ENCODE measurements around the gene PBX3.

The PBX3 gene

GRCh38 chr9:125953314-125954019, 206.3 kb downstream of the PBX3 start:
- DNase-seq: no peak

DNA sequence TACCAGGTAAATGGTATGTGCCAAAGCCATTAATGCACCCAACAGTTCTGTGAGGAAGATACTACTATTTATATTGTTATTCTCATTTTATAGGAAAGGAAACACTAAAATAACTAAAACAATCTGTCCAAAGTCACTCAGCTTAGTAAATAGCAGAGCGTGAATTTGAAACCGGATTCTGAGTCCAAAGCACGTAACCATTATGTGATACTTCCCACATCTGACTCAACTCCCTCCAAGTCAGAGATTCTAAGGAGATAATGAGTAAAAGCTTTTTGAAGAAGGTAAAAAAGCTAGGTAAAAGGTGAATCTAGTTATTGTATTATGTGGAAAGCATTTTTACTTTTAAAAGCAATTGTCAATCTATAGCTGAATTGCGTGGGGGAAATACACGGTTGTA, 208.9 kb downstream of the PBX3 start:
- no peak for DNase-seq

DNA sequence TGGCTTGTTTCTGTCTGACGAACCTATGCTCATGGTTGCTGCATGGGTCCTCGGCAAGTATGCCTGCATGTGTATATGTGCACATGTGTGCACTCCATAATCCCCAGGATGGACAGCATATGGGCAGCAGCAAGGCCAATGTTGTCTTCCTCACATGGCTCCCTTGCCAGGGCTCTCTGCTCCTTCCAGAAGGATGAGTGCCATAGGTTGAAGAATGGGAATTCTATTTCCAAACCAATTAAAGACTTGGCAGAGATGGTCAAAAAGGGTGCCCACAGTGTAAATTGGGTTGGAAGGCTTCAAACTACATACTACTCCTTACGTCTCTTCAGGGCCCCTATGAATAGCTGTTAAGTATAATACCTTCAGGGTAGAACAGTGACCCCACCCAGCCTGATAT, 212.1 kb downstream of the PBX3 start:
- no peak for DNase-seq

- no peak for DNase-seq
Observed at GRCh38 chr9:125959951-125960619, 212.9 kb downstream of the PBX3 start.

DNA sequence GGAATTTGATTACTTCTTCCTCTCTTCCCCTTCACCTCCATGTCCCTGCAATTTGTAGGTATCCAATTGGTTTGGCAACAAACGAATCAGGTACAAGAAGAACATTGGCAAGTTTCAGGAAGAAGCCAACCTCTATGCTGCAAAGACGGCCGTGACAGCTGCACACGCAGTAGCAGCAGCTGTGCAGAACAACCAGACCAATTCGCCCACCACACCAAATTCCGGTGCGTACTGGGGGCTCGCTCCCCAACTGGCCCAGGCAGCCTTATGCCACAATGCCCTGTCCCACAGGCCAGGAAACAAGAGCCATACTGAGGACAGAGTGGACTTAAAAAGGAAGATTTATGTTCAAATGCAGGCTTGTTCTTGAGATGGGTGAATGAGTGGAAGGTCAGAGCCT, 213.5 kb downstream of the PBX3 start:
- DNase-seq: no peak

GRCh38 chr9:125961072-125961471, 213.9 kb downstream of the PBX3 start:
- no peak for DNase-seq

DNA sequence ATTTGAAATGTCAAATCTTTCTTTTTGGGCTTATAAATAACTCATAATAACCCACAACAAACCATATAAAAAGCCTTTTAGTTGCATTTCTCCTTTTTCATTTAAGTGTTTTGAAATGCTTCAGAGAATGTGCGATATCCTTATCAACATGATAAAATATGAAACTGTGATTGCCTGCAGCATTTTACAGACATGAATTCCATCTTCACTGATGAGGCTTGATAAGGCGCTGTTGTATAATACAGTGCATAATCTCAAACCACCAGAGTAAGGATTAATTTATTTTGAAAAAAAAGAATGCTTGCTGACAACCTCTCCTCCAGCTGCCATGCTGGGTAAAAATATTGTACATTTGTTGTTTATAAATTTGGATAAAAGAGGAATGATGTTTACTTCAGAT, 216.8 kb downstream of the PBX3 start:
- DNase-seq: no peak

DNA sequence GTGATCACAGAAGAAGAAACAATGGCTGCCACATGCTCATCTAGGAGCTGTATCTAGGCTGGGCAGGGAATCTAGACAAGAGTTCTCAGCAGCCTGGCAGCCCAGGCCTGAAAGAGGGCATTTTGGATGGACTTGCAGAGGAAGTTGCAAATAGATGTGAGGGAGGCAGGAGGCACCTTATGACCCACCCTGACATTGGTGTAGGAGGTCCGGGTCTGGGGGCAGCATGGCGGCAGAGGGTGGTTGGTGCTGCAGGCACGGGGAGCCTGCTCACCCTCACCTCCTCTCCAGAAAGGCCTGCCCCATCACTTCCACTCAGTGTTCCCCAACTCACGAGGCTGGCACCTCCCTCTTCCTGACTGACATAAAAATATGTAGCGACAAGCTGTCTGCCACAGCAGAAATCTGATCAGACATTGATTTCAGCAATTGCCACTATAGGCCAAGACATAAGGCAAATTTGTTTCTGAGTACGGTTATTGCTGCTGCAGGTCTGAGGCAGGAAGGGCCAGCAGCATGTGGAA, 217.6 kb downstream of the PBX3 start:
- no peak for DNase-seq

DNA sequence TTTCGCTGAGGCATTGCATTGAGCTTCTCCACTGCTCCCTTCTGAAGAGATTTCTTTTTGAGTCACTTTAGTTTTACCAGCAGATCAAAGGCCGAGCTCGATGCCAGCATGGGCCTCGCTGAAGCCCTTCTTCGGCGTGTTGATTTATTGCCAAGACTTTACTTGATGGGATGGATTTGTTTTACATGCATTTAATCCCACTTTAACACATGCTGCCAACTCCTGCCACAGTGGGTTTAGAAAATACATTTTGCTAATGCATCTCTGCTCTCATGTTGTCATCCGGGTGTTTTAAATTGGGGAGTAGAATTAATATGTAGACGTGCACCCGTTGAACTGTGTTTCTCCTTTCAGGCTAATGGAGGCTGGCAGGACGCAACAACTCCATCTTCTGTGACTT, 218.3 kb downstream of the PBX3 start:
- DNase-seq: no peak

- DNase-seq: no peak
Observed at GRCh38 chr9:125966466-125966865, 219.3 kb downstream of the PBX3 start.

- no peak for DNase-seq
Observed at GRCh38 chr9:125966959-125967711, 220.0 kb downstream of the PBX3 start.

- no peak for DNase-seq
Observed at GRCh38 chr9:125968714-125969374, 221.7 kb downstream of the PBX3 start.

- DNase-seq: no peak
Observed at GRCh38 chr9:125969462-125969861, 222.3 kb downstream of the PBX3 start.

DNA sequence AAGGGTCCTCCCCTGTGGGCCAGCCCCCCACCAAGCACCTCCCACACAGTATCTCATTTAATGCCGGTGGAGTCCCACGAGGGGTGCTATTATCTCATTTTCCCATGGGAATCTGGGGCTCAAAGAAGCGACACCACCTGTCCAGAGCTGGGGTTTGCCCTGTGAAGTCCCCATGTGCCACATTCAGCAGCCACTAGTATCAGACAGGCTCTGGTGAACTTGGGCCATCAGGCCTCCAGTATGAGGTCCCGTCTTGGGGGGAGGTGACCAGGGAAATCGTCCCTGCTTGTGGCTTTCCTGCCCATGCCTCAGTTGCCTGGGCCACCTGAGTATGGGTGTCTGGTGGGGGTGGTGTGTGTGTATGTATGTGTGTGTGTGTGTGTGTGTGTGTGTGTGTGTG, 222.7 kb downstream of the PBX3 start:
- no peak for DNase-seq

DNA sequence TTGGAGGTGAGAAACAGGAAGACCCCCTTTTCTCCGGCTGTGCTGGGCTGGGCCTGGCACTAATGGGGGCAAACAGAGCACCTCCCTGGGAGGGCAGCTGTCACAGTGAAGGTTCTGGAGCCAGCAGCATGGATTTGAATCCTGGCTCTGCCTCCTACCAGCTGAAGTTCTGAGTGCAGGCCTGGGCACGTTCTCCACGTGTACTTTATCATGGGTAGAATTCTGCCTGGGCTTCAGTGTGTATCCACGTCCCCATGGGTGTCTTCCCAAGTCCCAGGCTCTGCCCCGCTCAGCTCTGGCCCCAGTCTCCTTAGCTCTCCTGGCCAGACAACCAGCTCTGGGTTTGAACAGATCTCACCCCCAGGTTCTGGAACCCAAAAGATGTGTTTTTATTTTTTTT, 223.2 kb downstream of the PBX3 start:
- no peak for DNase-seq

- no peak for DNase-seq
Observed at GRCh38 chr9:125971050-125971449, 223.9 kb downstream of the PBX3 start.

DNA sequence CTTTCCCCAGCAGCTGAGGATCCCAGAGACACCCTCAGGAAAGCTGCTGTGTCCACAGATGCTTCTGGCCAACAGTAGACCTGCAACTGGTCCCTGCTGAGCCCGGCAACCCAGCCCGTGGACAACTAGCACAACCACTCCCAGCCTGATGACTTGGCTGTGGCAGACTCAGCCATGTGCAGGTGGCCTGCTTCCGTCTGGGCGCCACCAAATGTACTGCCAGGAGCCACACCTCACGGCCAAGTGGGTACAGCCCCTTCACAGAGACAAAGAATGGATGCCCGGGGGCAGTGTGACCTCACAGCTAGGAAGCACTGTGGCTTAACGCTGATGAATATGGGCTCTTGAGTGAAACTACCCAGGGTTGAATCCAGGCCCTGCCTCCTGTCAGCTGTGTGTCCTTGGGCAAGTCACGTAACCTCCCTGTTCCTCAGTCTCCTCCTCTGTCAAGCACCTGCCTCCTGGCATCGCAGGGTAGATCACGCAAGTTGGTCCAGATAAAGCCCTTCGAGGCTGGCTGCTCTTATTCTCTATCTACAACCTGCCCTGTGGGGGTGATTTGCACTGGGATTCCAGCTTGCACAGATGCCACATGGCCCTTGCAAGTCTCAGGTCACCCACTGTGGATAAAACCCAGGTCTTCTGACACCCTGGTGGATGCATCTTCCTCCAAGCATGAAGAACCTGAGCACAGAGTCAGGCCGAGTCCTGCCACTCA, 225.0 kb downstream of the PBX3 start:
- no peak for DNase-seq

GRCh38 chr9:125973547-125973946, 226.4 kb downstream of the PBX3 start:
- no peak for DNase-seq

- DNase-seq: no peak
Observed at GRCh38 chr9:125974705-125975104, 227.5 kb downstream of the PBX3 start.

DNA sequence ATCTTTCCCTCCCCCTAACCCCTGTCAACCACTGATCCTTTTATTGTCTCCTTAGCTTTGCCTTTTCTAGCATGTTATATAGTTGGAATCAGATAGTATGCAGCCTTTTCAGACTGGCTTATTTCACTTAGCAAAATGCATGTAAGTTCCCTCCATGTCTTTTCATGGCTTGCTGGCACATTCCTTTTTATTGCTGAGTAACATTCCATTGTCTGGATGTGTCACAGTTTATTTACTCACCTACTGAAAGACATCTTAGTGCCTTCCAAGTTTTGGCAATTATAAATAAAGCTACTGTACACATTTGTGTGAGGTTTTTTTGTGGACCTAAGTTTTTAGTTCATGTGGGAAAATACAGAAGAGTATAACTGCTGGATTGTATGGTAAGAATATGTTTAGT, 230.1 kb downstream of the PBX3 start:
- no peak for DNase-seq

GRCh38 chr9:125979383-125979782, 232.2 kb downstream of the PBX3 start:
- no peak for DNase-seq

- no peak for DNase-seq
Observed at GRCh38 chr9:125982798-125983406, 235.7 kb downstream of the PBX3 start.

Measured in left hindlimb (tissue), 1 donor.